Nephron (organoid): Measurements from ENCODE around the gene CSRP1.
"Not testable (repeated sequence)": the region's sequence is repeated elsewhere in the genome, so short reads cannot be mapped to it uniquely, and the experiment has no call there.

Experiments used
- H3K27ac Mint-ChIP-seq, 3 experiments: 2 replicates each; pipeline ENCODE4 v1.8.0; 2020; ENCODE audit warnings: mixed read lengths in 3 of 3, mild to moderate bottlenecking in 2 of 3, moderate library complexity in 1 of 3
- H3K27me3 Mint-ChIP-seq: 2 replicates; pipeline ENCODE4 v1.8.0; 2021; ENCODE audit warnings: low read depth, mild to moderate bottlenecking, moderate library complexity, mixed read lengths
- H3K36me3 Mint-ChIP-seq: 2 replicates; pipeline ENCODE4 v1.8.0; 2020; ENCODE audit warnings: low read depth, mixed read lengths
- H3K4me1 Mint-ChIP-seq: 2 replicates; pipeline ENCODE4 v1.8.0; 2020; ENCODE audit warnings: mixed read lengths
- H3K4me3 Mint-ChIP-seq, 3 experiments: 2 replicates each; pipeline ENCODE4 v1.8.0; 2020; ENCODE audit warnings: mild to moderate bottlenecking in 3 of 3, mixed read lengths in 3 of 3, moderate library complexity in 2 of 3
- H3K9me3 Mint-ChIP-seq: 2 replicates; pipeline ENCODE4 v1.8.0; 2020; ENCODE audit warnings: mixed read lengths
- TF ChIP-seq, protein P1 (sequence below), 3 experiments: fragments of 200-600 bp; sonication (generic); IDR thresholded peaks; one replicate each; pipeline ENCODE4 v1.5.0; 2021; ENCODE audit warnings: antibody characterized with exemption in 3 of 3; ENCODE audit not compliant: unreplicated experiment in 3 of 3

Gene CSRP1

DNA sequence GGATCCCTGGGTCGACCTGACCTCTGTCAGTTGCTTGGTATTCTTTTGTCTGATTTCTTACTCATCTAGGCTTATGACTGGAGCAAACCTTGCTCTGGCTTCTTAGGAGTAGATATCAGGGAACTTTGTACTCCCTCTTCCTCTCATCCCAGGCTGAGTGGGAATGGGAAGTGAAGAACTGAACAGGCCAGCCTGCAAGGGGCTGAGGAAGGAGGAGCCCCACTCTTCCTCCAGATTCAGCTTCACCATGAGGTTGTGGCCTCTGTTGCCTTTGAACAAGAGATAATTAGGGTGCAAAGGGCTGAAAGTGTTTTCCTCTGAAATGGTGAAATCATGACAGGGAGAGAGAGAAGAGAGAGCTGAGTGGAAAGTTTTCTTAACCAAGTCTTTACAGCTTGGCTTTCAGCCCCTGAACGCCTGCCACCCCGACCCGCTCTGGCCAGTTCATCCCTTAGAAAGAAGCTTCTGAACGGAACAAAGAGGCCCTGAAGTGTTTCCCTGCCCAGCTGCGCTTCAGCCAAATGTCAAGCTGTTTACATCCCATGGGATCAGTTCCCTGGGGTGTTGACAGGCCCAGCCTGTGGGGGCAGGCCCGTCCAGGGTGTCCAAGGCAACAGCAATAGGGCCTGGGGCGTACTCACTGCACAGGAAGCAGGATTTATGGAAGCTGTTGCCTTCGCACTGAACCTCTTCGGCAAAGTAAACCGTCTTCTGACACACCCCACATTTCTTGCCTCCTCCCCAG, 11.2 kb downstream of the CSRP1 start:
- H3K4me1 Mint-ChIP-seq: peaks cover 80% of the 10 kb centered on the region
- peaks cover 12% of the 10 kb centered on the region for H3K27me3 Mint-ChIP-seq
- no peaks in the 10 kb centered on the region for H3K36me3 Mint-ChIP-seq
- TF ChIP-seq, protein P1, sequence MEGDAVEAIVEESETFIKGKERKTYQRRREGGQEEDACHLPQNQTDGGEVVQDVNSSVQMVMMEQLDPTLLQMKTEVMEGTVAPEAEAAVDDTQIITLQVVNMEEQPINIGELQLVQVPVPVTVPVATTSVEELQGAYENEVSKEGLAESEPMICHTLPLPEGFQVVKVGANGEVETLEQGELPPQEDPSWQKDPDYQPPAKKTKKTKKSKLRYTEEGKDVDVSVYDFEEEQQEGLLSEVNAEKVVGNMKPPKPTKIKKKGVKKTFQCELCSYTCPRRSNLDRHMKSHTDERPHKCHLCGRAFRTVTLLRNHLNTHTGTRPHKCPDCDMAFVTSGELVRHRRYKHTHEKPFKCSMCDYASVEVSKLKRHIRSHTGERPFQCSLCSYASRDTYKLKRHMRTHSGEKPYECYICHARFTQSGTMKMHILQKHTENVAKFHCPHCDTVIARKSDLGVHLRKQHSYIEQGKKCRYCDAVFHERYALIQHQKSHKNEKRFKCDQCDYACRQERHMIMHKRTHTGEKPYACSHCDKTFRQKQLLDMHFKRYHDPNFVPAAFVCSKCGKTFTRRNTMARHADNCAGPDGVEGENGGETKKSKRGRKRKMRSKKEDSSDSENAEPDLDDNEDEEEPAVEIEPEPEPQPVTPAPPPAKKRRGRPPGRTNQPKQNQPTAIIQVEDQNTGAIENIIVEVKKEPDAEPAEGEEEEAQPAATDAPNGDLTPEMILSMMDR (IDR thresholded peaks at IDR 0.05; ENCODE audit: unreplicated experiment in 3 of 3): no peak
- H3K4me3 Mint-ChIP-seq: peak overlapping the region; percentile 40 to 47 (median 45)
- peaks cover 5% of the 10 kb centered on the region for H3K9me3 Mint-ChIP-seq
- H3K27ac Mint-ChIP-seq: peak overlapping the region; percentile 98 to 100 (median 98)

DNA sequence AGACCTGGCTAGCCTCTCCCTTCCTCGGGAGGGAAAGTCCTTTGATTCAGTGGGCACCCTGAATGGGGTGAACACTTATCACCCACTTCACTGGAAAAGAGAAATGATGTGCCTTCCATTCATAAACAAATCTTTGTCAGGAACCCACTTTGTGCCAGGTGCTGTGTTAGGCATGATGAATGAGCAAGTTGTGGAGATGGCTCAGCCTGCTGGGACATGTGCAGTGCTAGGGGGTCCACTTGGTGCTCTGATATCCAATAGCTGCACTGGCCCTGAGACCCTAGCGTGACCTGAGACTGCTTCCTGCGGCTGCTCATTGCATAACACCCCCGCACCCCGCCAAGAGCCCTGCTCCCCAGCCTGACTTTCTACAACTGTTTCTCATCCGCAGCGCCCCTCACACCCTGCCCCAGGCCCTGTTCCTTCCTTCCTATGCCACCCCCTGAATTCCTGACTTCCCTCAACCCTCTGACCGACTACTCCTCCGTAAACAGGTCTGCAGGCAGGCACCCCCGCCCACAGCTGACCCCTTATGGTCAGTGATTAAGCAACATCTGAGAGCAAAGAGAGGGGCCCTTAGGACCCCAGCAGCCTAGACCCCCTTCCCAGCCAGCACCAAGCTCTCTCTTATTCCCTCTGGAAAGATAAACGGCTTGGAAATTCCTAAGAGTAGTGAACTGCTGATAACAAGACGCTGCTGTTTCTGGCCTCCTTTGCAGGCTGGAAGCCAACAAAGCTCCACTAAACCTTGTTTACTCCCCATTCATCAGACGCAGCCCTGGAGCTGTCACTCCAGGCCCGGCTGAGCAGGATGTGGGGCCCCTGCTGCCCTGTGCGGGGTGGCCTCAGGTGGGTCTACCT, 12.9 kb downstream of the CSRP1 start:
- TF ChIP-seq, protein P1 (IDR thresholded peaks at IDR 0.05; ENCODE audit: unreplicated experiment in 3 of 3): no peak
- peaks cover 79% of the 10 kb centered on the region for H3K4me1 Mint-ChIP-seq
- peak overlapping the region; percentile 98 to 99 (median 98) for H3K27ac Mint-ChIP-seq
- peak overlapping the region; percentile 47 to 64 (median 59) for H3K4me3 Mint-ChIP-seq
- H3K27me3 Mint-ChIP-seq: peaks cover 14% of the 10 kb centered on the region
- no peaks in the 10 kb centered on the region for H3K36me3 Mint-ChIP-seq
- H3K9me3 Mint-ChIP-seq: peaks cover 5% of the 10 kb centered on the region

DNA sequence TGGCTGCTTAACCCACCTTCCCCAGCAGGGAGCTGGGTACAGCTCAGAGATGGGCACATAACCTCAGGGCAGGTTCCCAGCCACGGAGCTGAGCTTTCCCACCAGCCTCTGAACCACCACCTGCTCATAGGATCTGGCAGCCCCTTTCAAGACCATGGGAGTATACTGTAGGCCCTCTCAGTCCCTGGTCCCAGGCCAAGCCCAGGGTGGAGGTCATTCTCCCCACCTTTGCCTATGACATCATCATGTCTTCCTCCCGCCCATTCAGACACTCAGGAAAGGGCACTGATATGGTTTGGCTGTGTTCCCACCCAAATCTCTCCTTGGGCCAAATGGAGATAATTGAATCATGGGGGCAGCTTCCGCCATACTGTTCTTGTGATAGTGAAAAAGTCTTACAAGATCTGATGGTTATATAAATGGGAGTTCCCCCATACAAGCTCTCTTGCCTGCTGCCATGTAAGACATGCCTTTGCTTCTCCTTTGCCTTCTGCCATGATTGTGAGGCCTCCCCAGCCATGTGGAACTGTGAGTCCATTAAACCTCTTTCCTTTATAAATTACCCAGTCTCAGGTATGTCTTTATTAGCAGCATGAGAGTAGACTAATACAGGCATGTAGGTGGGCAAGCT, 13.8 kb downstream of the CSRP1 start:
- peaks cover 15% of the 10 kb centered on the region for H3K27me3 Mint-ChIP-seq
- H3K4me1 Mint-ChIP-seq: peaks cover 78% of the 10 kb centered on the region
- peak overlapping the region; percentile 98 to 99 (median 98) for H3K27ac Mint-ChIP-seq
- H3K4me3 Mint-ChIP-seq: peak overlapping the region in 1 of 3 experiments; percentile 39
- H3K36me3 Mint-ChIP-seq, H3K9me3 Mint-ChIP-seq: not testable (repeated sequence)

DNA sequence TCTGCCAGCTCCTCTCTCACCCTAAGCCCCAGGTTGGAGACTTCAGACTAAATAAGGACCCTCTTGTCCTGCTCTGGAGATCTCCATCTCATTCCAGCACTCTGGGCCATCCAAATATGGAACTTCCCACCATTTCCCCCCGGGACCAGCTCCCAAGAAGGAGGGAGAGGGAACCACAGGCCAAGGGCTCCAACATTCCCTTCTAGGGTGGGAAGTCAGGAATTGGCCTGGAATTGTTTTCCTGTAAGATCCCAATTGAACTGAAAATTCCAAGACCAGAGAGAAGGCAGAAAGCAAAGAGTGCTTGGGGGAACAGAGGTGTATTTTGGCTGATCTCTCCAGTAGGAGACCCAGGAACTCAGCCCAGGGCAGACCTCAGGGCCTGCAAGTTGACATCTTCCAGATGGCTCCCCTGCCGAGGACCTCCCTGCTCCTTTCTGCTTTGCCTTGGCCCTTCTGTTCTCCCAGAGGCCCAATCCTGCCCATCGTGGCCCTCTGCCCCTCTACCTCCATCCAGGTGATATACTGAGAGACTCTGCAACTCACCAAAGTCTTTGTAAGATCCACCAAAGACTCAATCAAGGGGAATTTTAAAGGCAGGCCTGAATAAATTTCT, 14.9 kb downstream of the CSRP1 start:
- no peaks in the 10 kb centered on the region for H3K36me3 Mint-ChIP-seq
- TF ChIP-seq, protein P1 (IDR thresholded peaks at IDR 0.05; ENCODE audit: unreplicated experiment in 3 of 3): no peak
- H3K4me1 Mint-ChIP-seq: peaks cover 82% of the 10 kb centered on the region
- H3K27ac Mint-ChIP-seq: peak overlapping the region; percentile 59 to 97 (median 88)
- H3K4me3 Mint-ChIP-seq: no peak overlapping the region
- peaks cover 12% of the 10 kb centered on the region for H3K27me3 Mint-ChIP-seq
- peaks cover 5% of the 10 kb centered on the region for H3K9me3 Mint-ChIP-seq

DNA sequence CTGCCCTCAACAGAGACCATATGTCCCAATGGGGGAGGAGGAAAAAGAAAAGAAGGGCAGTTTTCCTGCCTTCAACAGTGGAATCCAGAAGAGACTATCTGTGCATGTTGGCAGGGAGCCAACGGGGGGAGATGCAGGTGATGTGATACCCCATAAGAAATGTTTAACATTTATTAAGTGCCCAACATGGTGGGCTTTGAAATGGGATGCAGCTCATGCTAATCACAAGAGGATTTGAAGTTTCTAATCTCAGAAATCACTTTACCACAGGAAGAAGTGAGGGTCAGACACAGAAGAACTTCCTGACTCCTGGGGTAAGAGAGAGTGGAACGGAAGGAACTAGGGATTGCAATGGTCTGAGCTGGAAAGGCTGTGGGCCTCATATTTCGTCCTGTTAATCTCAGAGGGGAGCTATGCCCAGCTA, 16.2 kb downstream of the CSRP1 start:
- peaks cover 81% of the 10 kb centered on the region for H3K4me1 Mint-ChIP-seq
- H3K9me3 Mint-ChIP-seq: peaks cover 5% of the 10 kb centered on the region
- H3K27me3 Mint-ChIP-seq: peaks cover 8% of the 10 kb centered on the region
- peak overlapping the region; percentile 17 to 91 (median 88) for H3K27ac Mint-ChIP-seq
- no peak overlapping the region for H3K4me3 Mint-ChIP-seq
- TF ChIP-seq, protein P1 (IDR thresholded peaks at IDR 0.05; ENCODE audit: unreplicated experiment in 3 of 3): no peak
- no peaks in the 10 kb centered on the region for H3K36me3 Mint-ChIP-seq
